H1 (cell line): ENCODE measurements around the gene PTPRR.

Experiments
- BRCA1 ChIP-seq: IDR thresholded peaks from 2 replicates; pipeline ENCODE4 v1.6.1; 2012; ENCODE audit warnings: low read depth, low read length, improper control_type of control experiment
- CEBPB ChIP-seq: IDR thresholded peaks from 2 replicates; pipeline ENCODE4 v1.6.1; 2012; ENCODE audit warnings: low read depth, low read length
- CREB1 ChIP-seq: IDR thresholded peaks from 2 replicates; pipeline ENCODE4 v1.6.1; 2012; ENCODE audit warnings: inconsistent platforms
- CTCF ChIP-seq, 3 experiments: IDR thresholded peaks; 1 replicate in 2 of 3; 2 replicates in 1 of 3; pipeline versions ENCODE4 v1.5.1 to v1.6.1; 2011; ENCODE audit warnings: low read length in 3 of 3, mild to moderate bottlenecking in 3 of 3, inconsistent platforms in 2 of 3, low read depth in 1 of 3, moderate library complexity in 1 of 3; ENCODE audit not compliant: insufficient read depth in 1 of 3; ENCODE audit errors: control extremely low read depth in 1 of 3
- EP300 ChIP-seq, 2 experiments: IDR thresholded peaks; 1 replicate in 1 of 2; 2 replicates in 1 of 2; pipeline ENCODE4 v1.6.1; 2011 to 2012; ENCODE audit warnings: low read depth in 2 of 2, low read length in 2 of 2, mild to moderate bottlenecking in 2 of 2, borderline replicate concordance in 1 of 2, inconsistent platforms in 1 of 2, moderate library complexity in 1 of 2
- EZH2 ChIP-seq: fragments of 200-600 bp; sonication (generic); IDR thresholded peaks from 2 replicates; pipeline ENCODE4 v1.7.1; 2012; ENCODE audit warnings: low read depth, mild to moderate bottlenecking, moderate library complexity, low read length, inconsistent platforms; ENCODE audit not compliant: severe bottlenecking
- FOSL1 ChIP-seq: IDR thresholded peaks from 2 replicates; pipeline ENCODE4 v1.6.1; 2011; ENCODE audit warnings: mild to moderate bottlenecking, low read depth, low read length, moderate library complexity; ENCODE audit not compliant: insufficient read depth
- HDAC6 ChIP-seq: IDR thresholded peaks from one replicate; pipeline ENCODE4 v1.7.1; 2012; ENCODE audit warnings: low read depth, mild to moderate bottlenecking, inconsistent platforms, low read length, moderate library complexity
- MAX ChIP-seq: IDR thresholded peaks from 2 replicates; pipeline ENCODE4 v1.6.1; 2012; ENCODE audit warnings: inconsistent platforms
- NANOG ChIP-seq: IDR thresholded peaks from 2 replicates; pipeline ENCODE4 v1.6.1; 2011; ENCODE audit warnings: low read length, low read depth, mild to moderate bottlenecking, inconsistent platforms; ENCODE audit not compliant: insufficient read depth, poor library complexity, severe bottlenecking
- RAD21 ChIP-seq, 2 experiments: IDR thresholded peaks in 1 of 2; conservative IDR thresholded peaks in 1 of 2; 2 replicates each; pipeline ENCODE4 v1.6.1; 2011; ENCODE audit warnings: low read depth in 2 of 2, low read length in 2 of 2, improper control_type of control experiment in 1 of 2, inconsistent platforms in 1 of 2, mild to moderate bottlenecking in 1 of 2, moderate library complexity in 1 of 2
- SUZ12 ChIP-seq: fragments of 200-600 bp; sonication (generic); IDR thresholded peaks from 2 replicates; pipeline ENCODE4 v1.6.1; 2012; ENCODE audit warnings: mild to moderate bottlenecking, inconsistent platforms, low read length, moderate library complexity, mixed read lengths
- USF2 ChIP-seq: IDR thresholded peaks from 2 replicates; pipeline ENCODE4 v1.6.1; 2011; ENCODE audit warnings: low read length, improper control_type of control experiment

GRCh38 chr12:70806043-70806442, 114.5 kb downstream of the PTPRR start:
- TF ChIP-seq CTCF (IDR thresholded peaks at IDR 0.05; ENCODE audit: control extremely low read depth in 1 of 3, insufficient read depth in 1 of 3, low read depth in 1 of 3, low read length in 3 of 3) (no peak), MAX (no peak), FOSL1 (no peak), CEBPB (no peak), NANOG (no peak), CREB1 (no peak), EP300 (IDR thresholded peaks at IDR 0.05; ENCODE audit: borderline replicate concordance in 1 of 2, low read depth in 2 of 2, low read length in 2 of 2) (no peak), EZH2 (no peak), BRCA1 (no peak), USF2 (no peak), RAD21 (IDR thresholded peaks at IDR 0.05 in 1 of 2, conservative IDR thresholded peaks at IDR 0.05 in 1 of 2; ENCODE audit: low read depth in 2 of 2, low read length in 2 of 2) (no peak), SUZ12 (no peak), HDAC6 (no peak)
